Stimulated activated effector memory CD8-positive, alpha-beta T cell treated with anti-CD3 and anti-CD28 coated beads, Interleukin-12 subunit alpha, Interleukin-12 subunit beta, amount 100 ng/mL, for 72 hours (primary cell): ENCODE results near the gene IQCC.

Source experiments
- ATAC-seq: fragments of 150-1000 bp; cut with Tn5 transposase; 2 replicates; pipeline ENCODE4 v1.10.0; 2021
- DNase-seq, 2 donors: peaks; one replicate each; pipeline ENCODE4 v3.0.0; 2021 to 2022; ENCODE audit warnings: low spot score in 2 of 2
- H3K27ac Mint-ChIP-seq: one replicate; pipeline ENCODE4 v1.8.0; 2022; ENCODE audit warnings: mild to moderate bottlenecking, mixed read lengths
- H3K36me3 Mint-ChIP-seq: one replicate; pipeline ENCODE4 v1.8.0; 2022; ENCODE audit warnings: mild to moderate bottlenecking, mixed read lengths
- H3K4me1 Mint-ChIP-seq: one replicate; pipeline ENCODE4 v1.8.0; 2022; ENCODE audit warnings: mixed read lengths
- H3K4me3 Mint-ChIP-seq: one replicate; pipeline ENCODE4 v1.8.0; 2022; ENCODE audit warnings: mild to moderate bottlenecking, mixed read lengths
- H3K9me3 Mint-ChIP-seq: one replicate; pipeline ENCODE4 v1.8.0; 2022; ENCODE audit warnings: mixed read lengths

Gene IQCC

GRCh38 chr1:32201011-32201855 is 4.2 kb upstream of the IQCC start:
- DNase-seq (peak; percentile 54 to 88), ATAC-seq (peak; percentile 66)
- peaks cover 69% of the 10 kb centered on the region for H3K4me1 Mint-ChIP-seq
- peak overlapping the region; percentile 87 for H3K4me3 Mint-ChIP-seq
- H3K27ac Mint-ChIP-seq, result peak overlapping the region; percentile 94
- no peaks in the 10 kb centered on the region for H3K9me3 Mint-ChIP-seq
- H3K36me3 Mint-ChIP-seq, result peaks cover 47% of the 10 kb centered on the region

GRCh38 chr1:32204943-32205361 is 519 bp upstream of the IQCC start:
- DNase-seq (no peak), ATAC-seq (no peak)
- H3K36me3 Mint-ChIP-seq, result peaks cover 26% of the 10 kb centered on the region
- peak overlapping the region; percentile 94 for H3K27ac Mint-ChIP-seq
- peaks cover 52% of the 10 kb centered on the region for H3K4me1 Mint-ChIP-seq
- H3K9me3 Mint-ChIP-seq, result no peaks in the 10 kb centered on the region
- peak overlapping the region; percentile 89 for H3K4me3 Mint-ChIP-seq

DNA sequence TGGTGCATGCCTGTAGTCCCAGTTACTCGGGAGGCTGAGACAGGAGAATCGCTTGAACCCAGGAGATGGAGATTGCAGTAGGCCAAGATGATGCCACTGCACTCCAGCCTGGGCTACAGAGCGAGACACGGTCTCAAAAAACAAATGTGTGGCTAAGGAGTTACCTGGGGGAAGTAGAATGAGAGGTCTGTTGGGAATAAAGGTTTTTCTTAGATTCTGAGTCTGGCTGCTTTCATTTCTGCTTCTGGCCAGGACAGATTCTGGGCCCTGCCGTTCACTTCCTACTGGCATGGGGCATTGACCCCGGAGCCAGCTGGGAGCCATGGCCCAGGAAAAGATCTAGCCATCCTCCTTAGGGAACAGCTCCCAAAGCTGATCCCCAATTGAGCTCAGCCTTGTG is 3.0 kb downstream of the IQCC start:
- peaks cover 30% of the 10 kb centered on the region for H3K4me1 Mint-ChIP-seq
- H3K27ac Mint-ChIP-seq, result peak overlapping the region; percentile 37
- DNase-seq (no peak), ATAC-seq (no peak)
- no peak overlapping the region for H3K4me3 Mint-ChIP-seq
- peaks cover 23% of the 10 kb centered on the region for H3K36me3 Mint-ChIP-seq
- no peaks in the 10 kb centered on the region for H3K9me3 Mint-ChIP-seq

DNA sequence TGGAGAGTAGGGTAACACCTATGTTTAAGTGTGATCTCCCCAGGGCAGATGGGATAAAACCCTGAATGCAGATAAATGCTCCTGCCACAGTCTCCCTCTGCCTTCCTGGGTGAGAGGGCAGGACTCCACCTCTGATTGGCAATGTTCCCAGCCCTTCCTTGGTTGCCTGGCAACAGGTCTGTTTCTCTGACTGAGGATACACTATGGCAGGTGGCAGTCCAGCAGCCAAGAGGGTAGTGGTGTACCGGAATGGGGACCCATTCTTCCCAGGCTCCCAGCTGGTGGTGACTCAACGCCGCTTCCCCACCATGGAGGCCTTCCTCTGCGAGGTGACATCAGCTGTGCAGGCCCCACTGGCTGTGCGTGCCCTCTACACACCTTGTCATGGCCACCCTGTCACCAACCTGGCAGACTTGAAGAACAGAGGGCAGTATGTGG is 3.4 kb downstream of the IQCC start, which contains the start of gene DCDC2B:
DCDC2B (plus strand) TSS at position 199 of the 438 bp plus-strand sequence; CDS start at position 204, 5 bp downstream.
- no peak for DNase-seq
- H3K4me1 Mint-ChIP-seq, result peaks cover 25% of the 10 kb centered on the region

DNA sequence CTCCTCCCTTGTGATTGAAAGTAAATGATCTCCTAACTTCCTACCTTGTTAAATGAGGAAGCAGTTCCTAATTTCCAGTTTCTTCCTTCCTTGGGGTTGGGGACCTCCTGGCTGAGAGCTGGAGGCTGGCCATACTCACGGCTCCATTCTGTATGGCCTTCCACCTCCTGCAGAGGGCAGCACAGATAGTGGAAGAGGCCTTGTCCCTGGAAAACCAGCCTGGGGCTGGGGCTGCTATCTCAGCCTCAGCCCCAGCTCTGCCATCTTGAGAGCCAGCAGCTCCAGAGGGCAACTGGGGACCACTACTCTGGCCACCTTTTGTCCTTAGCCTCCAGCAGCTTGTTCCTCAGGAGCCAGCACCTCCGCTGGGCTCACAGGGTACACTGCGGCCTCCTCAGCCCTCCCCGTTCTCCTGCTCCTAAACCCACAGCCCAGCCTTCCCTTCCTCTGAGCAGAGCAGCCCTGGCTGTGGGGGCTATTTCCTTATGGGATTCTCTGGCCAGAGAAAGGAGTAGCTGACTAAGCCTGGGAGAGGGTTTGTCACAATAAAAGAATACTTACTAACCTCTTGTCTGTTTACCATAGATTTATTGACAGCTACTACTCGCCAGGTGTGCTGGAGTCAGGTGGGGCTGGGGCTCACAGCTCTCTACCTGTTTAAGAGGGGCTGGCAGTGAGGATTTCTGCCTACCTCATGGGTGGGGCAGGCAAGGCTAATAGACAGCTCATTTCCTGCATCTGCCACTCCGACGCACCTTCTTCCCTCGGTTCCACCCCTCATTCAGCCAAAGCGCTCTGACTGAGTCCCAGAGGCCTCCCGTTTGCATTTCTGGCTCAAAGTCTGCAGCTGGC is 10.4 kb downstream of the IQCC start:
- H3K27ac Mint-ChIP-seq, result peak overlapping the region; percentile 72
- no peaks in the 10 kb centered on the region for H3K9me3 Mint-ChIP-seq
- peaks cover 32% of the 10 kb centered on the region for H3K36me3 Mint-ChIP-seq
- ATAC-seq, result peak; percentile 81
- H3K4me1 Mint-ChIP-seq, result peaks cover 29% of the 10 kb centered on the region
- no peak overlapping the region for H3K4me3 Mint-ChIP-seq
- peak; percentile 42 to 68 for DNase-seq

More for the DNA sequence above, 3.4 kb downstream of the IQCC start, which contains the start of gene DCDC2B:
- no peak for ATAC-seq
- Mint-ChIP-seq H3K36me3 (peaks cover 24% of the 10 kb centered on the region), H3K4me3 (no peak within 1 kb of the TSS), H3K27ac (peak within 1 kb of the TSS; percentile 54), H3K9me3 (no peaks in the 10 kb centered on the region)

- Mint-ChIP-seq H3K4me3 (no peak overlapping the region), H3K36me3 (peaks cover 32% of the 10 kb centered on the region), H3K4me1 (peaks cover 36% of the 10 kb centered on the region), H3K27ac (peak overlapping the region; percentile 72), H3K9me3 (no peaks in the 10 kb centered on the region)
- DNase-seq (no peak), ATAC-seq (no peak)
These were observed 11.1 kb downstream of the IQCC start for GRCh38 chr1:32216566-32216965.

- H3K9me3 Mint-ChIP-seq, result no peaks in the 10 kb centered on the region
These were observed 13.6 kb downstream of the IQCC start for GRCh38 chr1:32219022-32219421.

GRCh38 chr1:32220746-32221580 is 15.5 kb downstream of the IQCC start:
- peaks cover 34% of the 10 kb centered on the region for H3K4me1 Mint-ChIP-seq
- H3K36me3 Mint-ChIP-seq, result peaks cover 40% of the 10 kb centered on the region
- H3K27ac Mint-ChIP-seq, result peak overlapping the region; percentile 97
- no peaks in the 10 kb centered on the region for H3K9me3 Mint-ChIP-seq
- no peak for ATAC-seq
- peak overlapping the region; percentile 89 for H3K4me3 Mint-ChIP-seq
- DNase-seq, result no peak

More at GRCh38 chr1:32219022-32219421, 13.6 kb downstream of the IQCC start:
- Mint-ChIP-seq H3K27ac (no peak overlapping the region), H3K36me3 (peaks cover 35% of the 10 kb centered on the region), H3K4me1 (peaks cover 40% of the 10 kb centered on the region), H3K4me3 (no peak overlapping the region)
- DNase-seq (no peak), ATAC-seq (no peak)

- H3K27ac Mint-ChIP-seq, result peak overlapping the region; percentile 97
- peak overlapping the region; percentile 89 for H3K4me3 Mint-ChIP-seq
- H3K36me3 Mint-ChIP-seq, result peaks cover 46% of the 10 kb centered on the region
- peaks cover 28% of the 10 kb centered on the region for H3K4me1 Mint-ChIP-seq
- ATAC-seq, result no peak
- no peaks in the 10 kb centered on the region for H3K9me3 Mint-ChIP-seq
- no peak for DNase-seq
These were observed 16.1 kb downstream of the IQCC start for GRCh38 chr1:32221581-32221979.

- Mint-ChIP-seq H3K27ac (peak within 1 kb of the TSS; percentile 97), H3K4me1 (peaks cover 25% of the 10 kb centered on the region), H3K4me3 (peak within 1 kb of the TSS; percentile 89), H3K36me3 (peaks cover 52% of the 10 kb centered on the region), H3K9me3 (no peaks in the 10 kb centered on the region)
- peak; percentile 72 to 96 for DNase-seq
- peak; percentile 96 for ATAC-seq
These were observed 16.7 kb downstream of the IQCC start, which contains the start of the genes EIF3I and TMEM234 for GRCh38 chr1:32221980-32222755. EIF3I (plus strand) TSS chr1:32222407; CDS start chr1:32222442, 35 bp downstream. TMEM234 (minus strand) TSS chr1:32222353; CDS start chr1:32222322, 31 bp downstream.

DNA sequence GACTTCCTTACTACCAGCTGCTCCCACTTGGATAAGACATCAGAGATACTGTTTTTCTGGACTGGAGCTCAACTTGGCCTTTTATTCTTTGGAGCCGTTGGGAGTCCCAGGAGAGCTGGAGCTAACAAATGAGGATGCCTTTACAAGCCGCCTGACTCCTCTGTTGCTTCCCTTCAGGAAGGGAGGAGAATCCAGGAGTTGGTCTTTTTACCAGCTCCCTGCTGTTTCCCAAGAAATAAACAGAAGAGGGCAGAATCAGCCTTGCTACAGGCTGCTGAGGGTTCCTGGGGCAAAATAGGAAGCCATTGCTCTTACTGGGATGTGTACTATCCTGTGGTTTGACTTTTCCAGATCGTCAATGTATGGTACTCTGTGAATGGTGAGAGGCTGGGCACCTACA is 18.2 kb downstream of the IQCC start:
- peaks cover 67% of the 10 kb centered on the region for H3K36me3 Mint-ChIP-seq
- peak overlapping the region; percentile 89 for H3K4me3 Mint-ChIP-seq
- DNase-seq, result no peak
- ATAC-seq, result no peak
- H3K27ac Mint-ChIP-seq, result peak overlapping the region; percentile 97
- no peaks in the 10 kb centered on the region for H3K9me3 Mint-ChIP-seq
- H3K4me1 Mint-ChIP-seq, result peaks cover 32% of the 10 kb centered on the region

- H3K27ac Mint-ChIP-seq, result peak overlapping the region; percentile 97
- no peak for DNase-seq
- no peak for ATAC-seq
- peaks cover 68% of the 10 kb centered on the region for H3K36me3 Mint-ChIP-seq
- H3K4me1 Mint-ChIP-seq, result peaks cover 32% of the 10 kb centered on the region
- peak overlapping the region; percentile 89 for H3K4me3 Mint-ChIP-seq
- H3K9me3 Mint-ChIP-seq, result no peaks in the 10 kb centered on the region
These were observed 18.8 kb downstream of the IQCC start for GRCh38 chr1:32224285-32224684.

- no peak overlapping the region for H3K27ac Mint-ChIP-seq
- H3K4me1 Mint-ChIP-seq, result peaks cover 14% of the 10 kb centered on the region
- peaks cover 89% of the 10 kb centered on the region for H3K36me3 Mint-ChIP-seq
- DNase-seq (no peak), ATAC-seq (no peak)
- H3K4me3 Mint-ChIP-seq, result no peak overlapping the region
- no peaks in the 10 kb centered on the region for H3K9me3 Mint-ChIP-seq
These were observed 23.3 kb downstream of the IQCC start for GRCh38 chr1:32228771-32229170.
